Stimulated activated CD8-positive, alpha-beta memory T cell treated with anti-CD3 and anti-CD28 coated beads, Interleukin-7, amount 100 ng/mL, for 4 hours (primary cell): ENCODE results near the gene MIEF1.
"Not testable (repeated sequence)": the region's sequence is repeated elsewhere in the genome, so short reads cannot be mapped to it uniquely, and the experiment has no call there.

Source experiments
- DNase-seq, 2 donors: peaks; one replicate each; pipeline ENCODE4 v3.0.0-alpha.2; 2020; ENCODE audit warnings: low read depth in 2 of 2

The MIEF1 gene

DNA sequence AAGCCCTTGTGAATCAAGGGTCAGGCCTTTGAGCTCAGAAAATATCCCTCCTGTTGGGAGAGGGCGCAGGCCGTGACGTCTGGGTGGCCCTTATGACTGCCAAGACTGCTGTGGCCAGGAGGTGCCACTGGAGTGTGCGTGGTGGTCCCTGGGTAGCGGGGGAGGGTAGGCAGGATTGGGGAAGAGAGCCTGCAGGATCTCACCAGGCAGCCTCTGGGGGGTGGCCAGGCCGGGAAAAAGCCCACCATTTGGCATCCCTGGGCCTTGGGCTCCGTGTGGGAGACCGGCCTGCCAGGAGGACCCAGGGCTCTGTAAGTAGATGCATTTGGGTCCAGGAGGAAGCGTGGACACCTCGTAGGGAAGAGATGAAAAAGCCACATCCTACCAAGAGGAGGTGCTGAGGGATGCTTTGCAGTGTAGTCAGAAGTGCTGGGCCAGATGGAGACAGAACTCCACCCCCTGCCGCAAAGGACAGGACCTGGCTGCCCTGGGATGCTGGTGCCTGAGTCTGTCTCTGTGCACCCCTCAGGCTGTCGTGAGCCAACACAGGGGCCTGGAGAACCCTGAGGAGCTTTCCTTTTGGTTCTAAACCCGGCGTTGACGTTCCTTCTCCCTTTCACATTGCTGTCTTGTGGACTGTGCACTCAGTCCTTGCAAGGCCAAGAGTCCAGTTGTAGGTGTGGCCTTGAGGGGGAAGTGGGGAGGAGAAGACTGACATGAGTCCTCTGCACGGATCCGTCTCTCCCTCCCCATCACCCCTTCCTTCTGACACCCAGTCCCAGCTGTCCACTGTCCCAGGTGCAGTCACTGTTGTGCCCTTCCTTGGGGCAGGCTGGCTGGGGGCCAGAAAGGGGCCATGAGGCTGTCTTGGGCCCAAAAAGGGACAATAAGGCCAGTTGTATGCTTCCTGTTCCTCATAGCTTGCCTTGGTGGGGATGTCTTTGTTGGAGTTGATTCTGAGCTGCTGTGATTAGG, 12.7 kb upstream of the MIEF1 start:
- DNase-seq: no peak

DNA sequence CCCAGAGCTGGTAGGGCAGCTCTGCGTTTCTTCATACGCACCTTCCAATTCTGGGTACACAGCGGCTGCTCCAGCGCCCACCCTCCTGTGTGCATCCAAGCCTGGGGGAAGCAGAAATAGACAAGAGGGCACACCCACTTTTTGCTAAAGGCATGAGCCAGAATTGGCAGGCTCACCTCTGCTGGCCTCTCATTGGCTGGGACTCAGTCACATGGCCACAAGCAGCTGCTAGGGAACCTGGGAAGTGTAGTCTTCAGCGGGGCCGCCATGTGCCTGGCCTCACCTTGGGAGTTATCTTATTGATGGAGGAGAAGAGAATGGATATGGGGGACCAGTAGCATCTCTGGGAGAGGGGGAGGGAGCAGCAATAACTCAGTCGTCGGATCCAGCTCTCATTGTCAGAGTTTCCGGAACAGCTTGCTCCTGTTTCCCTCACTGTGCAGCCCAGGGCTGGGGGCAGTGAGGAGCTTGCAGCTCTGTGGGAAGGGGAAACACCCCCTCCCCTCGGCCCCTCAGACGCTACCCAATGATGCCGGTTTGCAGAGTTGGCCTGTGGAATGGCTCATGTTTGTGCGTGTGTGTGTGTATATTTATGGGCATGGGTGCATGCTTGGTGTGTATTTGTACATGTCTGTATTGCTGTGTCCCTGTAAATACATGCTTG, 11.8 kb upstream of the MIEF1 start:
- DNase-seq: peak; percentile 60 to 68

GRCh38 chr22:39490966-39491680, 11.0 kb upstream of the MIEF1 start:
- DNase-seq: no peak

DNA sequence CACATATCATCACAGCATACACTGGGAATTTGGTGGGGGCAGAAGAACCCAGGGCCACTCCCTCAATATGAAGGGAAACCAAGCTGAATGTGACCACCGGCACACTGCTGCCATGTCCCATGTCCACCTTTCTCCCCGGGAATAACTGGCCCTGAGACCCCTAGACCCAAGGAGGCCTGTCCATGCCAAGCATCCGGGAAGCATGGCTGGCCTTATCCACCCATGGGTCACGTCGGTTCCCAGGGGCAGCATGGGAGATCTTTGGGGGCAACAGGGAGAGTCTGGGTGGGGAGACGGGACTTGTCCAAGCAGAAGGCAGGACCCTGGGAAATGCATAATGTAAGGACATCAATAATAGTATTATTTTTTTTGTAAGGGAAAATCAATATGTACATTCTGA, 10.4 kb upstream of the MIEF1 start:
- no peak for DNase-seq

GRCh38 chr22:39492186-39492585, 9.9 kb upstream of the MIEF1 start:
- DNase-seq: no peak

GRCh38 chr22:39493759-39494158, 8.3 kb upstream of the MIEF1 start:
- no peak for DNase-seq

GRCh38 chr22:39494471-39495120, 7.5 kb upstream of the MIEF1 start:
- no peak for DNase-seq

GRCh38 chr22:39496131-39496838, 5.8 kb upstream of the MIEF1 start:
- peak; percentile 25 for DNase-seq

DNA sequence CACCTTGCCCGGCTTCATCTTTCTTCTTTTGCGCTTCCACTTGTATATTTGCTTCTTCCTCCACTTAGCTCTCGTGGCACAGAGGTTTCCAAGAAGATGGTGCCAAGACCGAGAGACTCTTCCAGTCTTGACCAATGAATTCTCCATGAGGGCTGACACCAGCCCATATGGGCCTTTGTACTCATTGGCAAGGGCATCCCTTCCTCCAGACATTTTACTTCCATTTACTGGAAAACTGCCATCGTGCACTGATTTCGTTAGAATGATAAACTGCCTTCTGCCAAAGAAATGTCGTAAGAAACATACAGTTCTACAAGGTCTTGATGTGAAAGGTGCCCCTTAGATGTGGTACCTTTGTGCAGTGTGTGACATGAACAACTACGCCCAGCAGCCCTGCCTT, 4.7 kb upstream of the MIEF1 start:
- no peak for DNase-seq

- DNase-seq: no peak
These were observed 3.7 kb upstream of the MIEF1 start for GRCh38 chr22:39498368-39498767.

DNA sequence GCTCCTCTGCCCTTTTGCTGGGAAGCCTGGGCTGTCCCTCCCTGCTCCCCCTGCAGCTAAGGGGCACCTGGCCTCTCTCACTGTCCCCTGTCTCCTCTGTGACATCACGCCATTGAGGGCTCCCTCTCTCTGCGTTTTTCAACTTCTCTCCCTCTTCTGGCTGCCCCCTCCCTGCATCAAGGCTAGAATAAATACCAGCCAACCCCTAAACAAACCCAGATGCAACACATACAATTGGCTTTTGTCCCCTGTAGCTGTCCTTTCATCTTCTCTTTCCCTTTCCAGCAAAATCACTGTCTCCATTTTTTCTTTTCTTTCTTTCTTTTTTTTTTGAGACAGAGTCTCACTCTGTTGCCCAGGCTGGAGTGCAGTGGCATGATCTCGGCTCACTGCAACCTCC, 3.3 kb upstream of the MIEF1 start:
- DNase-seq: no peak

GRCh38 chr22:39500101-39500500, 2.0 kb upstream of the MIEF1 start:
- DNase-seq: no peak

- no peak for DNase-seq
These were observed 414 bp upstream of the MIEF1 start for GRCh38 chr22:39501644-39502108.

DNA sequence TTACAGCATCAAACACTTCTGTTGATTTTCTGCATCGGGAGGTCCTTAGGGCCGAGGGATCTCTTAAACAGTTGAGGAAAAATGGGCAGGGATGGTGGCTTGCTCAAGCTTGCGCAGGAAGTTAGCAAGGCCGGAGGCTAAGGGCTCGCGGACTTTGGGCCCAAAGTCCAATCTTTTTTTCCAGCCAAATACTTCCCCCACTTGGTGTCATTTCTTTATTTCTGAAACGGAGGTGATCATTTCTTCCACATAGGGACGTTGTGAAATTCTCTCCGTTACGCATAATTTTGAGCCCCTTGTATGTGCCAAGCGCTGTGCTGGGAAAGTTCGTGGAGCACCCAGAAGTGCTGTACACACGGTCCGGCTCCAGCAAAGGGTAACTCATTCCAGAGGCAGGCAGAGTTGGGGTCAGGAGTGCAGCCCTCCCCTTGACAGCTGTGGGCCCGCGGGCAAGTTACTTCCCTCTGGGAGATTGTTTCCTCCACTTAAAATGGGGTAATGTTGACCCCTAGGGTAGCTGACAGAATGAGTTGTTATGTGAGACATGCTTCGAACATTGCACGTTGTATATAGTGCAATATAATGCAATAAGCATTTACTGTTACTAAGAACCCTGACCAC, 809 bp downstream of the MIEF1 start:
- DNase-seq: no peak

- DNase-seq: no peak
These were observed 1.5 kb downstream of the MIEF1 start for GRCh38 chr22:39503630-39504029.

DNA sequence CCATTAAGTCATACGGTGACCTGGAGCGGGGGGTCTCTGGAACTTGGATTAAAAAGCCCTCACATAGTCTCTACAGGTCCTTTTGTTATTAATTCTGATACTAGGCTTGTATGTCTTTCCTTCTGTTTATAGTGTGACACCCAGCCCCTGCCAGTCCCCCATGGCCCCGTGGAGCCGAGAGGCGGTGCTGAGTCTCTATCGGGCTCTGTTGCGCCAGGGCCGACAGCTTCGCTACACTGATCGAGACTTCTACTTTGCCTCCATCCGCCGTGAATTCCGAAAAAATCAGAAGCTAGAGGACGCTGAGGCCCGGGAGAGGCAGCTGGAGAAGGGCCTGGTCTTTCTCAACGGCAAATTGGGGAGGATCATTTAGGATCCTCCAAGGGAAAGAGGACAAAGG, 2.0 kb downstream of the MIEF1 start:
- no peak for DNase-seq

GRCh38 chr22:39507021-39507420, 4.9 kb downstream of the MIEF1 start:
- DNase-seq: not testable (repeated sequence)

DNA sequence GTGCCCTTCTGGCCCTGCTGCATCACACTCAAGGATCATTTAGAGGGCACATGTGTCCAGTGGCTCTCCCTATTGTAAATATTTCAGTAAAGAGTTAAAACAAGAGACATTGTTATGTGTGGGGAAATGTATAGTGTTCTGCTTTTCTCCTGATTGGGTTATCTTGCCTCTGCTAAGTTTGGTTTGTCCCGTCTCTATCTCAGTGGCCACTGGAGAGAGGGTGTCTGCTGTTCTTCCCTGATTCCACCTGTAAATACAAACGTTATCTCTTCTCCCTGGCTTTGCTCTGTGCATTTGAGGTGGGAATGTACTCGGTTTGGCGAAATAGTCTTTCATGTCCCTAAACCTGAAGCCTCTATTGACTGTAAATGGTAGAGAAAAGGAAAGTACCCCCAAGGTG, 6.3 kb downstream of the MIEF1 start:
- DNase-seq: no peak

- no peak for DNase-seq
These were observed 8.5 kb downstream of the MIEF1 start for GRCh38 chr22:39510529-39511149.

GRCh38 chr22:39511226-39511625, 9.1 kb downstream of the MIEF1 start:
- DNase-seq: no peak
